Body of pancreas (tissue), 4 donors: ENCODE data around the gene CYP4F12. TPM values are rescaled to one million over a fixed set of nuclear protein-coding genes. Genes with fewer than 3 reads are reported as not detected.

ENCODE experiments used
- ATAC-seq: fragments of 150-250 bp; one replicate; pipeline ENCODE4 v1.9.1; 2016
- DNase-seq, 4 donors: peaks; one replicate each; pipeline ENCODE4 v3.0.0-alpha.2; 2019
- H3K27ac ChIP-seq, 4 donors: fragments of 200-600 bp; sonication (generic); 1 replicate in 3 of 4; 2 replicates in 1 of 4; pipeline versions ENCODE4 v1.5.1 to v1.6.1; 2016 to 2019; ENCODE audit warnings: mild to moderate bottlenecking in 1 of 4, mixed read lengths in 1 of 4, moderate library complexity in 1 of 4
- H3K27me3 ChIP-seq, 2 donors: fragments of 200-600 bp; sonication (generic); one replicate each; pipeline ENCODE4 v1.6.0; 2016; ENCODE audit warnings: mild to moderate bottlenecking in 1 of 2
- H3K36me3 ChIP-seq, 2 donors: fragments of 200-600 bp; sonication (generic); replicated peaks in 1 of 2; 2 replicates each; pipeline ENCODE4 v1.5.1; 2016; ENCODE audit warnings: low read depth in 2 of 2; ENCODE audit not compliant: insufficient read depth in 1 of 2
- H3K4me1 ChIP-seq: fragments of 200-600 bp; sonication (generic); one replicate; pipeline ENCODE4 v1.6.0; 2016
- H3K4me3 ChIP-seq, 2 donors: fragments of 200-600 bp; sonication (generic); 1 replicate in 1 of 2; 2 replicates in 1 of 2; pipeline ENCODE4 v1.5.1; 2016 to 2019
- H3K9me3 ChIP-seq, 3 donors: fragments of 200-600 bp; sonication (generic); 1 replicate in 2 of 3; 2 replicates in 1 of 3; pipeline ENCODE4 v1.5.1; 2016
- POLR2A ChIP-seq, 3 donors: fragments of 450-650 bp; IDR thresholded peaks; one replicate each; pipeline ENCODE4 v1.6.1; 2016; ENCODE audit warnings: antibody characterized with exemption in 3 of 3, mild to moderate bottlenecking in 2 of 3
- WGBS, 2 donors: methylation state at CpG; one replicate each; pipeline ENCODE4 v1.1.5; 2017; 5-methylcytosine and 5-hydroxymethylcytosine counted together
- intact Hi-C: fragments of 100-400 bp; cut with DNase I; formaldehyde crosslinking; loops from one replicate; pipeline ENCODE4 v1.15.1; 2023
- total RNA-seq, 2 donors: library from RNA; depleted of rRNA; stranded (reverse); fragments of >200 nt; gene quantifications; one replicate each; pipeline ENCODE4 v1.1.0, GENCODE V29; 2016
- TF ChIP-seq, protein P1 (sequence below), 7 experiments: fragments of 450-650 bp in 4 of 7; fragments of 200-600 bp in 3 of 7; sonication (generic) in 3 of 7; IDR thresholded peaks; one replicate each; pipeline ENCODE4 v1.5.1; 2016 to 2019; ENCODE audit warnings: antibody characterized with exemption in 7 of 7

CYP4F12 gene
- total RNA-seq, 2 donors from 2014 or later, result 15.8 TPM; not detected in 1

GRCh38 chr19:15680478-15681322, 7.8 kb downstream of the CYP4F12 start:
- intact Hi-C loops, result no loop called here
- DNase-seq, result no peak
- 33 to 52% methylated on average over 7 to 8 of the region's 8 CpGs for WGBS, 2 donors
- Histone ChIP-seq H3K36me3 (no peaks in the 10 kb centered on the region), H3K27ac (no peak overlapping the region), H3K4me3 (no peak overlapping the region), H3K9me3 (no peaks in the 10 kb centered on the region), H3K27me3 (no peaks in the 10 kb centered on the region), H3K4me1 (no peaks in the 10 kb centered on the region)
- TF ChIP-seq, protein P1, sequence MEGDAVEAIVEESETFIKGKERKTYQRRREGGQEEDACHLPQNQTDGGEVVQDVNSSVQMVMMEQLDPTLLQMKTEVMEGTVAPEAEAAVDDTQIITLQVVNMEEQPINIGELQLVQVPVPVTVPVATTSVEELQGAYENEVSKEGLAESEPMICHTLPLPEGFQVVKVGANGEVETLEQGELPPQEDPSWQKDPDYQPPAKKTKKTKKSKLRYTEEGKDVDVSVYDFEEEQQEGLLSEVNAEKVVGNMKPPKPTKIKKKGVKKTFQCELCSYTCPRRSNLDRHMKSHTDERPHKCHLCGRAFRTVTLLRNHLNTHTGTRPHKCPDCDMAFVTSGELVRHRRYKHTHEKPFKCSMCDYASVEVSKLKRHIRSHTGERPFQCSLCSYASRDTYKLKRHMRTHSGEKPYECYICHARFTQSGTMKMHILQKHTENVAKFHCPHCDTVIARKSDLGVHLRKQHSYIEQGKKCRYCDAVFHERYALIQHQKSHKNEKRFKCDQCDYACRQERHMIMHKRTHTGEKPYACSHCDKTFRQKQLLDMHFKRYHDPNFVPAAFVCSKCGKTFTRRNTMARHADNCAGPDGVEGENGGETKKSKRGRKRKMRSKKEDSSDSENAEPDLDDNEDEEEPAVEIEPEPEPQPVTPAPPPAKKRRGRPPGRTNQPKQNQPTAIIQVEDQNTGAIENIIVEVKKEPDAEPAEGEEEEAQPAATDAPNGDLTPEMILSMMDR (IDR thresholded peaks at IDR 0.05), result no peak
- no peak for TF ChIP-seq POLR2A (IDR thresholded peaks at IDR 0.05)
- no peak for ATAC-seq

DNA sequence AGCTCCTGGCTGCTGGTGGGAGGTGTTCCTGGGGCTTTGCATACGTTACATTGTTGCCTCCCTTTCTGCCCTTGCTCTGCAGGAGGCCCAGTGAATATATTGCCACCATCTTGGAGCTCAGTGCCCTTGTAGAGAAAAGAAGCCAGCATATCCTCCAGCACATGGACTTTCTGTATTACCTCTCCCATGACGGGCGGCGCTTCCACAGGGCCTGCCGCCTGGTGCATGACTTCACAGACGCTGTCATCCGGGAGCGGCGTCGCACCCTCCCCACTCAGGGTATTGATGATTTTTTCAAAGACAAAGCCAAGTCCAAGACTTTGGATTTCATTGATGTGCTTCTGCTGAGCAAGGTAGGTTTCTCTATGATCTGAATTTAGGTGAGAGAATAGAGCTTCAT, 10.5 kb downstream of the CYP4F12 start:
- no peak overlapping the region for H3K4me3 ChIP-seq
- TF ChIP-seq POLR2A (IDR thresholded peaks at IDR 0.05), result no peak
- TF ChIP-seq, protein P1 (IDR thresholded peaks at IDR 0.05), result no peak
- H3K9me3 ChIP-seq, result no peaks in the 10 kb centered on the region
- H3K27ac ChIP-seq, result no peak overlapping the region
- no peaks in the 10 kb centered on the region for H3K27me3 ChIP-seq
- intact Hi-C loops, result no loop called here
- 64 to 75% methylated on average over 9 to 10 of the region's 10 CpGs for WGBS, 2 donors
- no peaks in the 10 kb centered on the region for H3K36me3 ChIP-seq
- ATAC-seq (no peak), DNase-seq (no peak)
- H3K4me1 ChIP-seq, result no peaks in the 10 kb centered on the region

GRCh38 chr19:15684828-15685227, 11.9 kb downstream of the CYP4F12 start:
- Histone ChIP-seq H3K27ac (no peak overlapping the region), H3K27me3 (no peaks in the 10 kb centered on the region), H3K4me3 (no peak overlapping the region), H3K9me3 (no peaks in the 10 kb centered on the region), H3K4me1 (no peaks in the 10 kb centered on the region), H3K36me3 (no peaks in the 10 kb centered on the region)
- DNase-seq, result no peak
- ATAC-seq, result no peak
- intact Hi-C loops, result no loop called here
- TF ChIP-seq, protein P1 (IDR thresholded peaks at IDR 0.05), result no peak
- TF ChIP-seq POLR2A (IDR thresholded peaks at IDR 0.05), result no peak
- WGBS, 2 donors, result 22 to 41% methylated on average over 9 of the region's 9 CpGs

DNA sequence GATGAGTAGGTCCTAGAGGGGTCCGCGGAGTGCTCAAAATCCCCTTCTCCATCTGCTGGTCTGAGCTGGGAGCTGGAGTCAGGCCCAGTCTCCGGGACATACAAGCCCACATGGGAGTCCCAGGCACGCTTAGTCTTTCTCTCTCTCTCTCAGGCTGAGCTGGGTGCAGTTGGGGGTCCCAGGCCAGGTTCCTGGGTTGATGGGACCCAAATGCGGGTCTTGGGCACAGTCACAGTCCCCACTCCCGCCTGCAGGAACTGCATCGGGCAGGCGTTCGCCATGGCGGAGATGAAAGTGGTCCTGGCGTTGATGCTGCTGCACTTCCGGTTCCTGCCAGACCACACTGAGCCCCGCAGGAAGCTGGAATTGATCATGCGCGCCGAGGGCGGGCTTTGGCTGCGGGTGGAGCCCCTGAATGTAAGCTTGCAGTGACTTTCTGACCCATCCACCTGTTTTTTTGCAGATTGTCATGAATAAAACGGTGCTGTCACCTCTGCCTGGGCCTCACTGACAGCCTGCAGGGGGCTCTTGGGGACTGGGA, 23.8 kb downstream of the CYP4F12 start:
- ATAC-seq (no peak), DNase-seq (no peak)
- Histone ChIP-seq H3K36me3 (no peaks in the 10 kb centered on the region), H3K27me3 (no peaks in the 10 kb centered on the region), H3K9me3 (no peaks in the 10 kb centered on the region), H3K27ac (no peak overlapping the region), H3K4me3 (no peak overlapping the region), H3K4me1 (no peaks in the 10 kb centered on the region)
- WGBS, 2 donors, result 54 to 67% methylated on average over 8 to 19 of the region's 19 CpGs
- intact Hi-C loops, result no loop called here
- no peak for TF ChIP-seq POLR2A (IDR thresholded peaks at IDR 0.05)
- TF ChIP-seq, protein P1 (IDR thresholded peaks at IDR 0.05), result no peak
